Ascending aorta (tissue), 2 donors: ENCODE measurements around the gene CARMIL1. TPM values are rescaled to one million over a fixed set of nuclear protein-coding genes. Genes with fewer than 3 reads are reported as not detected.

Experiments
- DNase-seq, 2 donors: peaks; one replicate each; pipeline ENCODE4 v3.0.0-alpha.2; 2019; ENCODE audit warnings: low spot score in 2 of 2
- H3K27ac ChIP-seq, 2 donors: fragments of 200-600 bp; sonication (generic); one replicate each; pipeline ENCODE4 v1.5.1; 2016 to 2017; ENCODE audit warnings: mild to moderate bottlenecking in 1 of 2
- H3K27me3 ChIP-seq: fragments of 200-600 bp; sonication (generic); one replicate; pipeline ENCODE4 v1.5.1; 2017
- H3K36me3 ChIP-seq, 2 donors: fragments of 200-600 bp; sonication (generic); one replicate each; pipeline ENCODE4 v1.5.1; 2016
- H3K4me1 ChIP-seq, 2 donors: fragments of 200-600 bp; sonication (generic); one replicate each; pipeline ENCODE4 v1.5.1; 2016 to 2017; ENCODE audit warnings: mild to moderate bottlenecking in 1 of 2
- H3K4me3 ChIP-seq, 2 donors: fragments of 200-600 bp; sonication (generic); one replicate each; pipeline ENCODE4 v1.5.1; 2016 to 2017; ENCODE audit warnings: mild to moderate bottlenecking in 1 of 2
- H3K9me3 ChIP-seq, 2 donors: fragments of 200-600 bp; sonication (generic); one replicate each; pipeline ENCODE4 v1.5.1; 2016
- CTCF ChIP-seq, 3 experiments: fragments of 200-600 bp in 2 of 3; fragments of 450-650 bp in 1 of 3; sonication (generic) in 2 of 3; IDR thresholded peaks; one replicate each; pipeline ENCODE4 v1.5.1; 2016 to 2019; ENCODE audit warnings: antibody characterized with exemption in 3 of 3, mild to moderate bottlenecking in 1 of 3, moderate library complexity in 1 of 3
- intact Hi-C: fragments of 100-400 bp; cut with DNase I; formaldehyde crosslinking; loops from one replicate; pipeline ENCODE4 v1.15.1; 2023
- total RNA-seq: library from RNA; depleted of rRNA; stranded (reverse); fragments of >200 nt; gene quantifications from one replicate; pipeline ENCODE4 v1.1.0, GENCODE V29; 2016

Gene CARMIL1
- total RNA-seq, 1 donor from 2014 or later = 16.1 TPM

GRCh38 chr6:25630508-25631278, 351.5 kb downstream of the CARMIL1 start:
- intact Hi-C loops = no loop called here
- H3K36me3 ChIP-seq = no peaks in the 10 kb centered on the region

GRCh38 chr6:25635886-25636317, 356.7 kb downstream of the CARMIL1 start:
- intact Hi-C loops = no loop called here
- H3K4me1 ChIP-seq = no peaks in the 10 kb centered on the region
- H3K36me3 ChIP-seq = no peaks in the 10 kb centered on the region
- no peak overlapping the region for H3K4me3 ChIP-seq
- no peak for TF ChIP-seq CTCF (IDR thresholded peaks at IDR 0.05)
- no peaks in the 10 kb centered on the region for H3K27me3 ChIP-seq
- no peak for DNase-seq
- H3K9me3 ChIP-seq = no peaks in the 10 kb centered on the region
- no peak overlapping the region for H3K27ac ChIP-seq

More at GRCh38 chr6:25630508-25631278, 351.5 kb downstream of the CARMIL1 start:
- H3K4me3 ChIP-seq = no peak overlapping the region
- TF ChIP-seq CTCF (IDR thresholded peaks at IDR 0.05) = no peak
- no peak overlapping the region for H3K27ac ChIP-seq
- no peaks in the 10 kb centered on the region for H3K9me3 ChIP-seq
- no peak for DNase-seq
- H3K4me1 ChIP-seq = no peaks in the 10 kb centered on the region
- no peaks in the 10 kb centered on the region for H3K27me3 ChIP-seq

- Histone ChIP-seq H3K4me1 (no peaks in the 10 kb centered on the region), H3K4me3 (no peak overlapping the region), H3K27me3 (no peaks in the 10 kb centered on the region), H3K27ac (no peak overlapping the region), H3K36me3 (no peaks in the 10 kb centered on the region), H3K9me3 (no peaks in the 10 kb centered on the region)
- DNase-seq = no peak
- intact Hi-C loops = no loop called here
- no peak for TF ChIP-seq CTCF (IDR thresholded peaks at IDR 0.05)
These were observed 358.0 kb downstream of the CARMIL1 start for GRCh38 chr6:25637211-25637610.

DNA sequence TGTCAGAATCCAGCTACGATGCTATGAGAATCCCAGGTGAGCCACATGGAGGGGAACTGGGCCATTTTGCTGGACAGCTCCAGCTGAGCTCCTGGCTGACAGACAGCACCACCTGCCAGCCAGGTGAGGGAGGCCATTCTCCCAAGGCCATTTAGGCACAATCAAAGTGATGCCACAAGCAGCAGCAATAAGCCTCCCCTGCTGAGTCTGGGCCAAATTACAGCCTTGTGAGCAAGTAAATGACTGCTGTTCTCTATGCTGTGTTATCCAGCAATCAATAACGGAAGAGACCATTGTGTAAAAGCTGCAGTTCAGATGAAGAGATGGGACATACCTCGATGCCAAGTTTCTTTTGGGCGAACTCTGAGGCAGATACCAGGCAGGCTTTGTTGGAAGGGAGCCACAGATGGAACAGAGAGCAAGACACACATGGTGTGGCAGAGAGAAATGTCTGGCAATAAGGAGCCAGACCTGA, 358.8 kb downstream of the CARMIL1 start:
- intact Hi-C loops = no loop called here

DNA sequence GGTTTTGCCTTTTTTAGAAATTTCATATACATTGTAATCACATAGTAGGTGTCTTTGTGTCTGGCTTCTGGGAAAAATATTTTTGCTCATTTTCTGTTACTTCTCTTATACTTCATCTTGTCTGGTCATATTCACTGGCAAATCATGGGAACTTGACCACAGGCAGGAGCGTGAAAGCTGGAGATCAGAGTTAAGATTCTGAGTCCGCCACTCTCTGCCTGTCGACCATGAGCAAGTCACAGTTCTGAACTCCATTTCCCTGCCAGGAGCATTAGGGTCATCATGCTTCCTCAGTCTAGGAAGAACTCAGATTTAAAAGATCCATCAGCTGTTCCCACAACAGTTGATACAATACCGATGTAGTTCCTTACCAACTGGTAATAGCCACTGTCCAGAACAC, 360.5 kb downstream of the CARMIL1 start:
- no peak for TF ChIP-seq CTCF (IDR thresholded peaks at IDR 0.05)
- DNase-seq = no peak
- Histone ChIP-seq H3K9me3 (no peaks in the 10 kb centered on the region), H3K4me3 (no peak overlapping the region), H3K4me1 (no peaks in the 10 kb centered on the region), H3K27ac (no peak overlapping the region), H3K27me3 (no peaks in the 10 kb centered on the region), H3K36me3 (no peaks in the 10 kb centered on the region)
- intact Hi-C loops = no loop called here

More for the DNA sequence above, 358.8 kb downstream of the CARMIL1 start:
- H3K4me1 ChIP-seq = no peaks in the 10 kb centered on the region
- no peaks in the 10 kb centered on the region for H3K36me3 ChIP-seq
- H3K9me3 ChIP-seq = no peaks in the 10 kb centered on the region
- no peak overlapping the region for H3K27ac ChIP-seq
- no peaks in the 10 kb centered on the region for H3K27me3 ChIP-seq
- no peak for DNase-seq
- no peak overlapping the region for H3K4me3 ChIP-seq
- no peak for TF ChIP-seq CTCF (IDR thresholded peaks at IDR 0.05)
